Stimulated activated naive CD8-positive, alpha-beta T cell treated with anti-CD3 and anti-CD28 coated beads, Interleukin-15, amount 100 ng/mL, for 72 hours (primary cell): Measurements from ENCODE around the gene CCDC116.

Experiments
- ATAC-seq: fragments of 150-1000 bp; cut with Tn5 transposase; 2 replicates; pipeline ENCODE4 v1.10.0; 2021; ENCODE audit warnings: mild to moderate bottlenecking, moderate library complexity
- DNase-seq, 2 donors: peaks; one replicate each; pipeline ENCODE4 v3.0.0; 2021 to 2022
- H3K27ac Mint-ChIP-seq, 2 donors: one replicate each; pipeline ENCODE4 v1.8.0; 2022; ENCODE audit warnings: mild to moderate bottlenecking in 2 of 2, mixed read lengths in 2 of 2, moderate library complexity in 2 of 2
- H3K27me3 Mint-ChIP-seq: one replicate; pipeline ENCODE4 v1.8.0; 2022; ENCODE audit warnings: mixed read lengths
- H3K4me1 Mint-ChIP-seq: one replicate; pipeline ENCODE4 v1.8.0; 2022; ENCODE audit warnings: mild to moderate bottlenecking, mixed read lengths
- H3K4me3 Mint-ChIP-seq, 2 donors: one replicate each; pipeline ENCODE4 v1.8.0; 2022; ENCODE audit warnings: mild to moderate bottlenecking in 2 of 2, mixed read lengths in 2 of 2, moderate library complexity in 1 of 2
- H3K9me3 Mint-ChIP-seq, 2 donors: one replicate each; pipeline ENCODE4 v1.8.0; 2022; ENCODE audit warnings: mixed read lengths in 2 of 2

The CCDC116 gene

GRCh38 chr22:21651521-21652009, 19.0 kb downstream of the CCDC116 start:
- Mint-ChIP-seq H3K27me3 (no peaks in the 10 kb centered on the region), H3K9me3 (no peaks in the 10 kb centered on the region), H3K27ac (peak overlapping the region; percentile 90 to 98), H3K4me1 (peaks cover 46% of the 10 kb centered on the region), H3K4me3 (peak overlapping the region; percentile 97)
- no peak for DNase-seq
- peak; percentile 48 for ATAC-seq

GRCh38 chr22:21652010-21652546, 19.5 kb downstream of the CCDC116 start:
- peak overlapping the region; percentile 97 for H3K4me3 Mint-ChIP-seq
- peaks cover 46% of the 10 kb centered on the region for H3K4me1 Mint-ChIP-seq
- H3K27ac Mint-ChIP-seq: peak overlapping the region; percentile 90 to 98
- no peaks in the 10 kb centered on the region for H3K9me3 Mint-ChIP-seq
- H3K27me3 Mint-ChIP-seq: no peaks in the 10 kb centered on the region
- DNase-seq (peak; percentile 87 to 90), ATAC-seq (peak; percentile 97)

- Mint-ChIP-seq H3K27me3 (no peaks in the 10 kb centered on the region), H3K9me3 (no peaks in the 10 kb centered on the region), H3K27ac (peak overlapping the region; percentile 90 to 98), H3K4me1 (peaks cover 50% of the 10 kb centered on the region), H3K4me3 (peak overlapping the region; percentile 97)
- no peak for ATAC-seq
- no peak for DNase-seq
Observed at GRCh38 chr22:21652547-21653545, 20.3 kb downstream of the CCDC116 start.

DNA sequence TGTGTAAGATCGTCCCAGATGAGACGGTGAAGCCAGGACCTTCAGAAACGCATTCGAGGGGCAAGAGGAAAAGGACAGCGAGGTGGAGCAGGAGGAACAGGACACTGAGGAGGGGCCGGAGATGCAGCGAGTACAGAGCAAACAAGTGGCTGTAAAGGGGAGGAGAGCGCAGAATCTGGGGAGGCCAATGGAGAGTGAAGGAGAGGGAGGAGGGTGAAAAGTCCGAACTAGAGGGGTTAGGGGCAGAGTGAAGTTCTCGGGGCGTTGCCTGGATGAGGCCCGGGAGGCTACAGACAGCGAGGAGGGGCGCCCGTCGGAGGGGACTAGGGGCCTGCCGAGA, 24.4 kb downstream of the CCDC116 start:
- H3K4me1 Mint-ChIP-seq: peaks cover 32% of the 10 kb centered on the region
- DNase-seq (no peak), ATAC-seq (peak; percentile 20)
- no peaks in the 10 kb centered on the region for H3K27me3 Mint-ChIP-seq
- H3K4me3 Mint-ChIP-seq: peak overlapping the region; percentile 77 to 90
- no peaks in the 10 kb centered on the region for H3K9me3 Mint-ChIP-seq
- H3K27ac Mint-ChIP-seq: no peak overlapping the region

GRCh38 chr22:21657360-21658032, 24.9 kb downstream of the CCDC116 start:
- Mint-ChIP-seq H3K9me3 (no peaks in the 10 kb centered on the region), H3K4me3 (peak overlapping the region; percentile 77 to 90), H3K27me3 (no peaks in the 10 kb centered on the region), H3K27ac (peak overlapping the region; percentile 31 to 74), H3K4me1 (peaks cover 32% of the 10 kb centered on the region)
- DNase-seq (peak; percentile 75 to 76), ATAC-seq (peak; percentile 93)

DNA sequence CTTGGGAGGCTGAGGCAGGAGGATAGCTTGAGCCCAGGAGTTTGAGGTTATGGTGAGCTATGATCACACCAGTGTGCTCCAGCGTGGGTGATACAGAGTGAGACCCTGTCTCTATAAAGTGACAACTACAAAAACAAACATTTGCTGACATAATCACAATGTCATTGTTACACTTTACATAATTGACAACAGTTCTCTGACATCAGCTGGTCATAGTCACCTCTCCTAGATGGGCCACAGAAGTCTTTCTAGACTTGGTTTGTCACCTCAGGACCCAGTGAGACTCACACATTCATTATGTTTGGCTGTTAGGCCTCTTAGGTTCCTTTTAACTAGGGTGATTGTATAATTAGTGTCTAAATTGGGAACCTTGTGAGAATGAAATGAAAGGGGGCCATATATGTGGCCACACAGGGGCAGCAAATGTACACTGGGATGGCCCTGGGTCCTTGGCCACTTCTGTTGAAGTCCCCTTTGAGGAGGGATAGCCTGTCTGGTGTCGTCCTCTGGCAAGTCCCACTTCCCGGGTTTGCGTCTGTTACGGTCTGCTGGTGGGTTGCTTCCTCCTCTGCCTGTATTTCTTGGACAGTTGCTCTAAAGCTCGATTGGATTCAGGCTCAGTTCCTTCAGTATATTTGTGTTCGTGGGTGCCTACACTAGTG, 27.4 kb downstream of the CCDC116 start:
- no peak for ATAC-seq
- no peak for DNase-seq
- peaks cover 25% of the 10 kb centered on the region for H3K4me1 Mint-ChIP-seq
- H3K27me3 Mint-ChIP-seq: no peaks in the 10 kb centered on the region
- H3K27ac Mint-ChIP-seq: no peak overlapping the region
- no peak overlapping the region for H3K4me3 Mint-ChIP-seq
- H3K9me3 Mint-ChIP-seq: no peaks in the 10 kb centered on the region

DNA sequence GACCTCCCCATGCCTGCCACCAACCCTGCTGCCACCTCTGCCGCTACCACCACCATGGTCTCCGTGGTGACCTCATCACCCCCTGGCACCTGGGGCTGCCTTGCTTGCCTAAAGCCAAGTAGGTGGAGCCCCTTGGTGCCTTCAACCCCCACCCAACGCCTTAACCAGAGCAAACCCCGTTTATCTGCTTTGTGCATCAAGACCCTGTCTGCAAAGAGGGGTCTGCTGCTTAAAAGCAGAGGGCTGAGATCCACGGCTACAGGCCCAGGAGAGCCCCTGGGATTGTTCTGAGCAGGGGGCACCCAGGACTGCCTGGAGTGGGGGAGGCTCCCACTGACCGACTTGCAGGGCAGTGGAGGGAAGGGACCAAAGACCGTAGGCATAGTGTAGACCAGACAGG, 28.3 kb downstream of the CCDC116 start:
- Mint-ChIP-seq H3K4me1 (peaks cover 31% of the 10 kb centered on the region), H3K4me3 (no peak overlapping the region), H3K27me3 (no peaks in the 10 kb centered on the region), H3K9me3 (no peaks in the 10 kb centered on the region), H3K27ac (no peak overlapping the region)
- DNase-seq: no peak
- no peak for ATAC-seq

- no peaks in the 10 kb centered on the region for H3K9me3 Mint-ChIP-seq
Observed at GRCh38 chr22:21661991-21662390, 29.4 kb downstream of the CCDC116 start.

DNA sequence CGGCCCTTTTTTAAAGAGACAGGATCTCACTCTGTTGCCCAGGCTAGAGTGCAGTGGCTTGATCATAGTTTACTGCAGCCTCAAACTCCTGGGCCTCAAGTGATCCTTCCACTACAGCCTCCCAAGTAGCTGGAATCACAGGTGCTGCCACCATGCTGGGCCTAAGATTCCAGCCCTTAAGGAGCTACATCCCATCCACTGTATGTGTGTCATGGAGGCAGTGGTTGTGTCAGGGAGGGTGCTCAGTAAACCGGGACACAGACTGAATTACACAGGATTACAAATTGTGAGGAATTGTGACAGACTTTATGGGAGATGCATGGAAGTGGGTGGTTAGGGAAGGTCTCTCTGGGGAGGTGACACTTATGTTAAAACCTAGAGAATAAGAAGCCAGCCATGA, 31.2 kb downstream of the CCDC116 start:
- Mint-ChIP-seq H3K9me3 (no peaks in the 10 kb centered on the region), H3K27ac (no peak overlapping the region), H3K4me1 (peaks cover 26% of the 10 kb centered on the region)

More at GRCh38 chr22:21661991-21662390, 29.4 kb downstream of the CCDC116 start:
- no peak for DNase-seq
- no peak for ATAC-seq
- Mint-ChIP-seq H3K4me3 (no peak overlapping the region), H3K27me3 (no peaks in the 10 kb centered on the region), H3K27ac (peak overlapping the region in 1 of 2 donors; percentile 65), H3K4me1 (peaks cover 25% of the 10 kb centered on the region)

GRCh38 chr22:21665047-21665851, 32.7 kb downstream of the CCDC116 start:
- Mint-ChIP-seq H3K4me1 (peaks cover 36% of the 10 kb centered on the region), H3K27ac (peak overlapping the region; percentile 87 to 96), H3K27me3 (no peaks in the 10 kb centered on the region), H3K4me3 (peak overlapping the region; percentile 98 to 100), H3K9me3 (no peaks in the 10 kb centered on the region)
- ATAC-seq (no peak), DNase-seq (no peak)

More for the DNA sequence above, 31.2 kb downstream of the CCDC116 start:
- Mint-ChIP-seq H3K4me3 (no peak overlapping the region), H3K27me3 (no peaks in the 10 kb centered on the region)
- ATAC-seq (no peak), DNase-seq (no peak)

- peaks cover 36% of the 10 kb centered on the region for H3K4me1 Mint-ChIP-seq
- peak overlapping the region; percentile 68 to 99 for H3K27ac Mint-ChIP-seq
- DNase-seq (no peak), ATAC-seq (no peak)
- H3K27me3 Mint-ChIP-seq: no peaks in the 10 kb centered on the region
- no peaks in the 10 kb centered on the region for H3K9me3 Mint-ChIP-seq
- peak overlapping the region; percentile 98 to 100 for H3K4me3 Mint-ChIP-seq
Observed at GRCh38 chr22:21666786-21667185, 34.2 kb downstream of the CCDC116 start.

DNA sequence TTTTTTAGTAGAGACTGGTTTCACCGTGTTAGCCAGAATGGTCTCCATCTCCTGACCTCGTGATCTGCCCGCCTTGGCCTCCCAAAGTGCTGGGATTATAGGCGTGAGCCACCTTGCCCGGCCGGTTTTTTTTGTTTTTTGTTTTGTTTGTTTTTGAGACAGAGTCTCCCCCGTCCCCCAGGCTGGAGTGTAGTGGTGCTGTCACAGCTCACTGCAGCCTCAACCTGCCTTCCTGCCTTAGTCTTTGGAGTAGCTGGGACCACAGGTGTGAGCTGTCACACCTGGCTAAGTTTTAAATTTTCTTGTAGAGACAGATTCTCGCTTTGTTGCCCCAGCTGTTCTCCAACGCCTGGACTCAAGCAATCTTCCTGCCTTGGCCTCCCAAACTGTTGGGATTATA, 36.5 kb downstream of the CCDC116 start:
- Mint-ChIP-seq H3K9me3 (no peaks in the 10 kb centered on the region), H3K4me3 (no peak overlapping the region), H3K4me1 (peaks cover 42% of the 10 kb centered on the region), H3K27me3 (no peaks in the 10 kb centered on the region), H3K27ac (peak overlapping the region in 1 of 2 donors; percentile 93)
- no peak for DNase-seq
- ATAC-seq: no peak

GRCh38 chr22:21672107-21672629, 39.6 kb downstream of the CCDC116 start:
- ATAC-seq (no peak), DNase-seq (no peak)
- Mint-ChIP-seq H3K4me3 (no peak overlapping the region), H3K9me3 (no peaks in the 10 kb centered on the region), H3K27ac (no peak overlapping the region), H3K4me1 (peaks cover 27% of the 10 kb centered on the region), H3K27me3 (no peaks in the 10 kb centered on the region)

- H3K4me1 Mint-ChIP-seq: peaks cover 16% of the 10 kb centered on the region
- H3K9me3 Mint-ChIP-seq: no peaks in the 10 kb centered on the region
- no peak for ATAC-seq
- no peak overlapping the region for H3K27ac Mint-ChIP-seq
- no peak for DNase-seq
- H3K27me3 Mint-ChIP-seq: no peaks in the 10 kb centered on the region
- H3K4me3 Mint-ChIP-seq: no peak overlapping the region
Observed at GRCh38 chr22:21673534-21674321, 41.2 kb downstream of the CCDC116 start.
